NOMO-1 treated with dmso at 0.1 percent for 144 hours (cell line): ENCODE data around the gene RAB3C.

Experiments
- DNase-seq: peaks from one replicate; lab custom pipeline; 2025; ENCODE audit not compliant: unreplicated experiment; lab: John Stamatoyannopoulos, UW

RAB3C gene

DNA sequence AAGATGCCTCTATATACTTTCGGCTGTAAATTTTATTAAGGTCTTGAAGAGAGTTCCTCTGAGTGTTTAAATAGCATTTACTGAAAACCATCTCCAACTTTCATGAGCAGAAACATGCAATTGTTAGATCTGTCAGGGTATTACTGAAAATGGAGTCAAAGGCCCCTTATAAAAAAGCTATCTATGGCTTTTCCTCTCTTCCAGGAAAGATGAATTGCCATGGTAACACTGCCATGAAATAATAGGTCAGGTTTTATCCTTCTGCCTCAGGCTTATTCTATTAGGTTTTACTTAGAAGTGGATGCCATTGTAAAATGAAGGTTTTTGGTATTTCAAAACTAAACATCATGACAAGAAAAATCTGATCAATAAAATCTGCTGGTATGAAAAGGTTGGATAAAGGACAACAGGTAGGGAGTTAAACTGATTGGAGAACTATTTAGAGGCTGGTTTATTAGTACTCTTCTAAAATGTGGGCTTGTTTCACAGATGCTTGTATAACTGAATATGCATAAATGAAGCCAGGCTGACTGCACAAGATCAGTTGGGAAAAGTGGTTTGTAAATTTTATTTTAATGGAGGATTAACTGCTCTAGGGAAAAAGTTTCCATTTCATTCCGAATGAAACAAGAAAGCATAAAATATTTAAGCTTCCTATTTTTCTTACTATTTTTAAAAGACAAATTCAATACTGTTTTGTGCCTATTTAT, 135.5 kb downstream of the RAB3C start:
- DNase-seq = no peak

DNA sequence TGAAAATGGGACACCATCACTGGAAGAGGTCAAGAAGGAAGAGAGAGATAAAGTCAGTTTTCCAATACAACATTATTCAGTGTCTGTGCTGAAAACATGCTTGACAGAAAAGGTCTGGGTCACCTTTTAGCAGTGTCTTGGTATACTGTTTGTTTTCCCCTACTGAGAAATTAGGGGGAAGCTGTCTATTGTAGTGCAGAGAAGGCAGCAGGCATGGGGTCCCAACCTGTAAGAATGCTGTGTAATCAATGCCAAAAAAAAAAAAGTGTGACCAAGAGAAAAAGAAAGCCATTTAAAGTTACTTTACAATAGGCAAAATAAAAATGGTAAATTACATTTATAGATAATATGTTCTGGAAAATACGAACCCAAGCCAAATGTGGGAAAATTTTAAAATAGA, 139.3 kb downstream of the RAB3C start:
- no peak for DNase-seq

DNA sequence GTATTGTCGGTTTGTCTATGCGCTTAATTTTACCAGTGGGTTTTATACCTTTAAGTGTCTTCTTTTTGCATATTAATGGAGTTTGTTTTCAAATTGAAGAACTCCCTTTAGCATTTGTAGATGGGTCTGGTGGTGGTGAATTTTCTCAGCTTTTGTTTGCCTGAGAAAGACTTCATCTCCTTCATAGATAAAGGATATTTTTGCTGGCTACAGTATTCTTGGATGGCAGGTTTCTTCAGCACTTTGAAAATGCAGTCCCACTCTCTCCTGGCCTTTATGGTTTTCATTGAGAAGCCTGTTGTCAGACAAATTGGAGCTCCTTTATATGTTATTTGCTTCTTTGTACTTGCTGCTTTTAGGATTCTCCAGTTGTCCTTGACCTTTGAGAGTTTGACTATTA, 142.1 kb downstream of the RAB3C start:
- no peak for DNase-seq

DNA sequence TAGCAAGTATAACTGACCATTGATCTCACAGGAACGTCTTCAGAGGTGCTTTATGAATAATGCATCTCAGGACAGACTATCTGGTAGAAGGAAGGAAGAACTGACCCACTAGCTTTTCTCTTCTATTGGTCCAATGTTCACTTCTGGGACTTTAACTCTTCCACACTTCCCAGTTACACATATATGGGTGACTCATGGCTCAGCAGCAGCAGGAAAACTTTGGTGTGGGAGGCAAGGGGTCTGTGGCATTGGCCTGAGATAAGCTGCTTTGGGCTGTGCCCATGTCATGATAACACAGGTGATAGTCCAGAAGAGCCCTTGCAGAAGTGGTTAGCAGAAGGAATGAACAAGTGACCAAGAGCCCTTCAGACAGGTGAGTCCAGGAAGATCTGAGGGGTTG, 148.8 kb downstream of the RAB3C start:
- DNase-seq = no peak

DNA sequence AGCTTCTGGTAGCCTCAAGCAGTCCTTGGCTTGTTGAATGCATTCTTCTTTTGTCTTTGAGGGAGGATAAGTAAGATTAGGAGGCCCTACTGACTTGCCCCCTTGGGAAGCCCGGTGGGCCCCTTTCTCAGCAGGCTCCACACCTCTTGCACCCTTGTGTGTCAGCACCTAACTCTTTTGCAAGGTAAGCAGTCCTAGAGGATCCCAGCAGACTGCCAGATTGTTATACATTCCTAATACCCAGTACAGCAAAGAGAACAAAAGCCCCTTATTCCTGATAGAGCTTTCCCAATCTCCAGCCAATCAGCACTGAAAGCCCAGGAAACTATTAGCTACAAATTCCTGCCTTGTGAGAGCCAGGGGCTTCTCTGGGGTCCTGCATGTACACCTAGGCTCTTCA, 152.8 kb downstream of the RAB3C start:
- DNase-seq = no peak

DNA sequence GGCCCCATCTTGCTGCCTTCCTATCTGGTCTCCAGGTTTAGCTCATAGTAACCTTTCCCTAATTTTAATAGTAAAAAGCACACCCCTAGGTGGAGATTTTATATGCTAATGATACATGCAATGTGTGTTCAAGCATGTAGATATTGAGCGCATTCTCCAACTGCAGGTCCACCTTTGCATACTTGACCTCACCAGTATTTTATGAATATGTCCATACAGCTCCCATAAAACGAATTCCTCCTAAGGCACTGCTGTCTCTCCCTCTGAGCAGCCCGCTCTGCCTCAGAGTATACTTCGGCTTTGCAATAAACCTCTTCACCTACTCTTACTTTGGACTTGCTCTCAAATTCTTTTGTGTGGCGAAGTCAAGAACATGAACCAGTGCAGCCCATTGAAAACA, 153.3 kb downstream of the RAB3C start:
- DNase-seq = no peak

DNA sequence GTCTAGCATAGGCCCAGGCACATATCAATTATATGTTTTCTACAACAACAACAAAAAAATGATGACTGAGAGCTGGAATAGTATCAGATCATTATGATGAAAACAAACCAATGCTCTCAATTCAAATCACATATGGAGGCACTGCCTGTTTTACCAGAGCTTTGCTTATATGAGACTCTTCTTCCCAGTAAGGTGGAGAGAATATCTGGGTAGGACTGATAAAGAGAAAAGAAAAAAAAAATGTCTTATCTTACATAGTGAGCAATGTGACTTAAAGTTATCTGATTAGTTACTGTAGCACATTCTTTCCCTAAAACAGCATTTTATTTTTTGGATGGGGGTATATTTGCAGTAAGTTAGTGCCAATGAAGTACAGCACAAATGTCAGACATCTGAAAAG, 154.8 kb downstream of the RAB3C start:
- DNase-seq = no peak

DNA sequence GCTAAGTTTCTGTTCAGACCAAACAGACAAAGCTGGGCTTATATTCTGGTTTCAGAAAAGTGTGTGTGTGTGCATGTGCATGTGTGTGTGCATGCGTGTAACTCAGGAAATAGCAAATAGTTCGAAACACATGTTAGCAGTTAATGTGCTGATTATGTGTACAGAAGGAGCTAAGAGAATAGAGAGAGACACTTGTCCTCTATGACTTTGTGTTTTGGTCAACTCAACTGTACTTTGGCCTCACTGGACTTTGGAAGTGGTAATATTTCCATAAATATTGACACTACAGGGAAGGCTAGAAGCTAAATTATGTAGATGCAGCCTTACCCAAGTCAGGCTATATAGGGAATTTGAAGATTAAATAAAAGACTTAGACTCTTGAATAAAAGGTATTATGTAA, 155.5 kb downstream of the RAB3C start:
- DNase-seq = no peak

DNA sequence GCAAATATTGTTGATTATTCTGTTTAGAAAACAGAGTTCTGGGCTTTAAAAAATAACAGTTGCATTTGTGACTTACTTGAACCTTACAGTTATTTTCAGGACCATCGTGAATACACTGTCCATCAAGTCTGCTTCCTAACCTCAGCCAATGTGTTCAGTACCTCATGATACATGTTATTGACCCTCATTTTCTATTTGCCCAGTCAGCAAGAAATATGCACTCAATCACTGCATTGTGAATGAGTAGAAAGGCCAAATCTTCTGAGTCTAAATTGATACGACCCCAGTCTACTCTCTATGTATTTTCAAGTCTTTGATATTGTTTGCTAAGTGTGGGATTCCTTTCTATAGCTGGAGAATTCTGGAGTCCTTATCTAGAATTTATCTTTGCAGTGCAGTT, 156.2 kb downstream of the RAB3C start:
- DNase-seq = no peak

DNA sequence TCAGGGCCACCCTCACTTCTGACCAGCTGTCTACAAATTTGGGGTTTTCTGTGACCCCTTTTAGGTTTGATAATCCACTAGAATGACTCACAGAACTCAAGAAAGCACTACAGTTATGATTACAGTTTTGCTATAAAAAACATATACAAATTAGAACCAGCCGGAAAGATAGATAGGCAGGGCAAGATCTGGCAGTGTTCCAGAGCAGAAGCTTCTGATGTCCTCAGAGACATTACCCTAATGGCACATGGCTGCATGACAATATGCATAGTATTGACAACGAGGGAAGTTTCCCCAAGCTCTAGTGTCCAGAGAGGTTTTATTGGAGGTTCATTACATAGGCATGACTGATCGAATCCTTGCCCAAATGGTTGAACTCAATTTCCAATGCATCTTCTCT, 158.1 kb downstream of the RAB3C start:
- DNase-seq = no peak

DNA sequence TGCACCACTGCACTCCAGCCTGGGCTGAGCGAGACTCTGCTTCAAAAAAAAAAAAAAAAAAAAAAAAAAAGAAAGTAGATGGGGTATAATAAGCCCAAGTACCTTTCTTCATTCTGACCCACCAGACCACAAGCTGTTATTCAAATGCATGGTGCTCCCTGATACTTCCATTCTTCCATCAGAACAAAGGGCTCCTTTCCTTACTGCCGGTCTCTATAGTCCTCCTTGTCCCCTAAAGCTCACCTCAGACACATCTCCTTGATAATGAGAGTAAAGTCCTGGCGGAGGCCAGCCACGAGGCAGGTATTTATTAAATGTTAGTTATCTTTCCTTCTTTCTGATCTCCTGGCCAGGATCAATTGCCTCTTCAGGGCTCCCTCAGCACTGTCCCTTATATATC, 162.5 kb downstream of the RAB3C start:
- no peak for DNase-seq

DNA sequence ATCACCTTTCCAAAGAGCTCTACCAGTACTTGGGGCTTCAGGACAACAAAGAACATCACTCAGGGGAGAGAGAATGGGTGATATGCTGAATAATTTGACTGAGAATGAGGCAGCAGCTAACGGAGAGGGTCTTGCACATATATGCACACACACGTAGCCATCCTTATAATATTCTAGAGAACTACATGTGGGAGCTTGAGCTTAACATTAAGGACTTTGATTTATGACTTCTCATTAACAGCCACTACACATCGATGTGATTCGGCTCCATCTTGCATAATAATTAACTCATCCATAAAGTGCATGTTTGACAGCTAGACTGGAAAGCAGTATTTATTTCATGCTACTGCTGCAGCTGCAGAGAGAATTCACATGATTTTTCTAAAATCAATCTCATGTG, 163.4 kb downstream of the RAB3C start:
- no peak for DNase-seq

DNA sequence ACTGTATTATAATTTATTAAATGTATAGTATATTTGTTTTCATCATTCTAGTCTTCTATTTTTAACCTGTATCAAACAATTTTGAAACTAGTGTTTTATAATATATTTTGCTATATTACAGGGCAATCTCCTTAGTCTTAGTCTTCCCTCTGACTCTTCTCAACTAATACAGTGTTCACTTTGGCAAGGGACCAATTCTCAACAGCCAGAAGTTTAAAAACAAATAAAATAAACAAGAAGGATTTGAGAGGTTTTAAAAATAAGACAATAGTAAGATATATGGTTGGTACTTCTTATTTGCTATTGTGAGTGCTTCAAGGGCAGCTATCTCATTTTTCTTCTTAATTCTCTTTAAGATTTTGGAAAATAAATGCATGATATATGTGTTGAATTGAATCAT, 167.2 kb downstream of the RAB3C start:
- DNase-seq = no peak

DNA sequence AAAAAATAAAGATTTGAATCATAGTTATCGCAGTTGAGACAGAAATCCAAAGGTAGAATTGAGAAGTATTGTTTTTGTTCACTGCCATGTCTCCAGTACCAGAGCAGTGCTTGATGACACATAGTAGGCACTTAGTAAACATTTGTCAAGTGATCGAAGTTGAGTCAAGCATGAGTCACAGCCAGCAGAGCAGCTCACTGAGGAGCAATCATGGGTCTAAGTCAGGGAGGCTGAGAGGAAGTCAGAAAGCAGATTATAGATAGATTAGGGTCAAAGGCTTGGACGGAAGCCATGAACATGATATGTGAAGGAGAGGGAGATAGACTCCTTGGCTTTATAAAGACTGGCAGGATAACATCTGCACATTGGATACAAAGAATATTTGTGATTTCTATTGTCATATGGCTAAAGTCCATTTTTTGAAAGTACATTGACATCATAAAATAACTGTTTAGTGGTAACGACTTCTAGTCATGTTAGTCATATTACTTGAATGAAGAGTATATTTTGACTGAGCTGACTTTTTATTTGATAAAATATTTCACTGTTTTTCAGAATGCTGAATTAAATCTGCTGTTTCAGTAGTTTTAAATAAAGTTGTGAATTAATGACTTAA, 168.5 kb downstream of the RAB3C start:
- no peak for DNase-seq

DNA sequence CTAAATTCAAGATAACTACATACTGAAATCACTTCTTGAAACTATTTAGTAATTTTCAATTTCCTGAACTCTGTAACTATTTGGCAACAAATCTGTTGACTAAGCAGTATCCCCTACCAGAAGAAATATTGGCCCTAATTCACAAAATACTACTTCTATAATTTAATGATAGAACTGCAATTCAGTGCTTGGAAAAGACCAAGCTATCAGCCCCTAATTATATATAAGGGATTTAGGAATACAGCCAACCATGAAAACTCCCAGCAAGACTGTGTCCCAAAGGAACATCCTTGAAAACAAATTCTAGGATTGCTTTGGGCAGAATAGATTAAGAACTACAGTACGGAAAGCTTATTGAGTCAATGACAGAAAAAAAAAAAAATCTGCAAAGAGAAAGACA, 169.2 kb downstream of the RAB3C start:
- no peak for DNase-seq

DNA sequence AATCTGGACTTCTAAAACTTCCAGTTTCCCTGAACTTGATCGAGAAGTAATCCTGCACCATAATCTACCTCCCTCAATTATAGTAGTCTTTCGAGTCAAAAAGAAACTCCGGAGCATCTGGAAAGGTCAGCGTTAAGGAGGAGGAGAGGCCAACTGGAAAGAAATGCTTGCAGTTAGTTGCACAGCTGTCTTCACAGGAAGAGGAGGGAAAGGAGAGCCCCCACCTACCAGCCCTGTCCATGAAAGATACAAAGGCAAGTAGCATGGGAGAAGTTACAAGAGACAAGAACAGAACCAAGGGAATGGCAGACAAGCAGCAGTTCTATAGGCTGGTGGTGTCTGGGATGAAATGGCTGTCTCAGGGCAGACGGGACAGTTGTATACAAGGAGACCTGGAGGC, 170.6 kb downstream of the RAB3C start:
- no peak for DNase-seq

DNA sequence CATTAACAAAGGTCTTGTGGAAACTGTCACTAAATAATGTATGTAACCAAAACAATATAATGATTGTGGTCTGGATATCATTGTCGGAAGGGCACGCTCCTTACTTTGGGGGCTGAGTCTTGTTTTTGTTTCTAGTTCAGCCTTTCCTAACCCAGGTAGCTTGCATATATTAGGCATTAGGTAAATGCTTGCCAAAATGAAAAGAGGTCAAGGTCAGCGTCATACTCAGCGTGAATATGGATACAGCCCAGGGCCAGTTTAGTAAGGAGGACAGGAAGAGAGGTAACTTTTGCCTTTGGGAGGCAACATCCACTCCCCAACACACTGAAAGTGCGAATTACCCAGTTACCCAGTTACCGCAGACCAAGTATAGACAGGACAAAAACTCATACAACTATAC, 171.4 kb downstream of the RAB3C start:
- no peak for DNase-seq

DNA sequence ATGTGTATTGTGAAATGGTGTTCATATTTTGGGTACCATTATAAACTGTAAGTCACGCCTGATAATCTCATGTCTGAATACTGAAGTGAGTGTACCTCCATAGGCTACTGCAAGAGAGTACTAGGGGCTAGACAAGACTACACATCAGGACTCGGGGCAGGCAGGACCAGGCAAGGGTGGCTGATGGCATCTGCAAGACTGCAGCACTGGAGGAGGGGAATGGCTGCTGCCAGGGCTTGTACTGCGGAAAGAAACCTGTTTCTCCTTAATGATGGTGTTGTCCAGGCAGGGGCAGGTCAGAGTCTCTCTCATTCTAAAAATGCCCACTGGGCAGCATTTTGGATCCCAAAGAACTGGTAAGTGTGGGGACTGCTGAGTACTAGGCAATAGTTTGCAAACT, 172.5 kb downstream of the RAB3C start:
- no peak for DNase-seq

DNA sequence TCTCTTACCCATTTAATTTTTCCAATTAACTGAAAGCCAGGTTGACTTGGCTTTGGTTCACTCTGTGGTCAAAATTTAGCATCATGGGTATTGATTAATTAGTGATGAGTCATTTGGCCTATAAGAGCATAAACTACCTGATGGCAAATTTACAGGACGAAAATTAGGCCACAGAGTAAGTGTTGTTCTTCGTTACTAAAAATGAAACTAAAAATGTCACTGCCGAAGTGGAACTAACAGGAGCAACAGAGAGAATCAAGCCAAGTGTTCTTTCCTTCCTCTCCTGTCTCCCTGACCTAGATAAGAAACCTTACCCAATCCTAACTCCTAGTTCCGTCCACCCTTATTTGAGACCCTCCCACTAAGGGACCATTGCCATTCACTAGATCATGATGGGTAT, 176.9 kb downstream of the RAB3C start:
- peak; percentile 13 for DNase-seq

DNA sequence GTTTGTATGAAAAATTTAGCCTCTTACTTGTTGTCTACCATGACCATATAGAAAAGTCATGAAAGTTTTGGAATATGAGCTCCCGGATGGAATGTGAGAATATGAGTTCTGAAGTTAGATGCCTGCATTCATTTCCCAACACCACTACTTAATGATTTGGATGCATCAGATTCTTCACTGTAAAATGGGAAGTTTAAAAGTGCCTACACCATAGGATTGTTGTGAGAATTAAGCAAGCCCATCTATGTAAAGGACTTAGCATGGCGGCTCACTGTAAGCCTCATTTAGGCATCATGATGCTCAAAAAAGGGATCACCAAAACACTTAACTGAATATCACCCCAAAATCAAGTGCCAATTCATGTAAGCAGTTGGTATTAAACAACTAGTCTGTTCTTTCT, 177.3 kb downstream of the RAB3C start:
- no peak for DNase-seq

DNA sequence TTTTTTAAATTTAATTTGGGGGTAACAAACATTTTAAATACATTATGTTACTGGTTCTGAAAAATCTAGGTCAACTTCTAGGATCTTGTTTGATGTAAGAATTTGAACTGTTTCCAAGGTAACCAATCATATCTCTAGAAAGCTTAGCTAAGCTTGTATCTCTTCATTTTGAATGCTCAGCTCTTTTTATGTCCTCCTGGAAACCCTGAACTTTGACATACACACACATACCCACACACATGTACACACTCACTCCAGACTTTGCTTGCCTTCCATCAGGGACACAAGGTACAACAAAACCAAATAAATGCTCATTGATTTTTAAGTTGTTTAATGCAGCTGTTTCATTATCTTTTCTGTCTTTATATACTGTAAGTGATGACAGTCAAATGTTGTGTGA, 178.5 kb downstream of the RAB3C start:
- no peak for DNase-seq

DNA sequence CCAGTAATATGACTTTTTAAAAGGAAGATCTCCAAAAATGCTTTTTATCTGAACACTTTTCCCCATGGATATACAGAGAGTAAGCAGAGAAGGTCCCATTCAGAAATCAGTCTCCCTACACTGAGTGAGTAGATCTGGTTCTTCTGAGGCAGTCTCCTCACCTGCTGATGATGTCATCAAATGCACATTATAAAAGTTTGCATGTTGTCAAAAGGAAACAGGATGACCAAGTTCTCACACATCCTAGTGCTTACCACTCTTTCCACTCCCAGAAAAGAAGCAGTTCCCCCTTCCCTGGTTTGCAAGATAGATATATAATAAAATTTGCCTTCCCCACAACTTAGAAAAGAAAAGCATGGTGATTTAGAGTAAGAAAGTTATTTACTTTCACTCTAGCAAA, 180.5 kb downstream of the RAB3C start:
- no peak for DNase-seq

DNA sequence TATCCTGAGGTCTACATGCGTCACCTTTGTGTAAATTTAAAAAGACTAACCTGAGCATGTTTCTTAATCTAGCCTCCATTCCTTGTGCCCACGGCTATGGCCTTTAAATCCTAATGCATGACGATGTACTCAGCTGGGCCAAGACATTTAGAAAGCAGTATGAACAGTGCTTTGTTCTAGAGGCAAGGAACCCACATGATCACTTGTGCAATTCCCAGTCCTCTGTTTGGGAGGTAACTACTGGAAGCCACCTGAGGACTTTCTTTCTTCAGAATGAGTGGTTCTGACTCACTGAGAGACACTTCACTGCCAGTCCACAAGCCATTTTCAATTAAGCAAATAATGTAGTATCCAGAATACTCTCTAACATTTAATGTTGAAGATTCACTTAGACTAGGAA, 181.3 kb downstream of the RAB3C start:
- no peak for DNase-seq
